PC-3 (cell line): ENCODE measurements around the gene ZNF107.

Source experiments
- EZH2 ChIP-seq: fragments of 300-600 bp; sonication (generic); IDR thresholded peaks from one replicate; pipeline ENCODE4 v1.6.1; 2017; ENCODE audit warnings: antibody characterized with exemption, mild to moderate bottlenecking, low read length; ENCODE audit not compliant: unreplicated experiment
- EZH2phosphoT487 ChIP-seq: fragments of 300-600 bp; sonication (generic); IDR thresholded peaks from 2 replicates; pipeline ENCODE4 v1.6.1; 2018; ENCODE audit warnings: mild to moderate bottlenecking, antibody characterized with exemption, low read length, borderline replicate concordance
- TF ChIP-seq, protein P1 (sequence below): fragments of 300-600 bp; sonication (generic); conservative IDR thresholded peaks from 2 replicates; pipeline ENCODE4 v1.5.1; 2017; ENCODE audit warnings: antibody characterized with exemption, low read depth, mild to moderate bottlenecking, low read length

DNA sequence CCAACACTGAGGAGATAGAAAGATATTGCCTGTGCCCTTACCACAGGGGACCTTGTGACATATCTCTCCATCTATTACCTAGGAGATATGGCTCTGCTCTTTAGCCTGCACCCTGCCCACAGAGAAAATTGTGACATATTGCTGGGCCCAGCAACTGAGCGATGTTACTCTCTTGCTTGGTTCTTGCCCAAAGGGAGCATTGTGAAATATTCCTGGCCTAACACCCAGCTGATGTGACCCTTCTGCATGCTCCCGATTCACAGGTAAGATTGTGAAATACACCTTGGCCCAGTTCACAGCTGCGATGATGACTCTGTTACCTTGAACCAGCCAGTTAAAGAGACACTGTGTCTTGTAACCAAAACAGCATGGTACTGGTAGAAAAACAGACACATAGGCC lies 37.2 kb upstream of the ZNF107 start:
- TF ChIP-seq, protein P1, sequence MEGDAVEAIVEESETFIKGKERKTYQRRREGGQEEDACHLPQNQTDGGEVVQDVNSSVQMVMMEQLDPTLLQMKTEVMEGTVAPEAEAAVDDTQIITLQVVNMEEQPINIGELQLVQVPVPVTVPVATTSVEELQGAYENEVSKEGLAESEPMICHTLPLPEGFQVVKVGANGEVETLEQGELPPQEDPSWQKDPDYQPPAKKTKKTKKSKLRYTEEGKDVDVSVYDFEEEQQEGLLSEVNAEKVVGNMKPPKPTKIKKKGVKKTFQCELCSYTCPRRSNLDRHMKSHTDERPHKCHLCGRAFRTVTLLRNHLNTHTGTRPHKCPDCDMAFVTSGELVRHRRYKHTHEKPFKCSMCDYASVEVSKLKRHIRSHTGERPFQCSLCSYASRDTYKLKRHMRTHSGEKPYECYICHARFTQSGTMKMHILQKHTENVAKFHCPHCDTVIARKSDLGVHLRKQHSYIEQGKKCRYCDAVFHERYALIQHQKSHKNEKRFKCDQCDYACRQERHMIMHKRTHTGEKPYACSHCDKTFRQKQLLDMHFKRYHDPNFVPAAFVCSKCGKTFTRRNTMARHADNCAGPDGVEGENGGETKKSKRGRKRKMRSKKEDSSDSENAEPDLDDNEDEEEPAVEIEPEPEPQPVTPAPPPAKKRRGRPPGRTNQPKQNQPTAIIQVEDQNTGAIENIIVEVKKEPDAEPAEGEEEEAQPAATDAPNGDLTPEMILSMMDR, result no peak
- no peak for TF ChIP-seq EZH2
- TF ChIP-seq EZH2phosphoT487, result no peak
